ENCODE measurements around the gene ZNF573. TPM values are rescaled to one million over a fixed set of nuclear protein-coding genes. Genes with fewer than 3 reads are reported as not detected.

Gene ZNF573
- total RNA-seq, 1 experiment from 2014 or later, result 12.4 TPM

DNA sequence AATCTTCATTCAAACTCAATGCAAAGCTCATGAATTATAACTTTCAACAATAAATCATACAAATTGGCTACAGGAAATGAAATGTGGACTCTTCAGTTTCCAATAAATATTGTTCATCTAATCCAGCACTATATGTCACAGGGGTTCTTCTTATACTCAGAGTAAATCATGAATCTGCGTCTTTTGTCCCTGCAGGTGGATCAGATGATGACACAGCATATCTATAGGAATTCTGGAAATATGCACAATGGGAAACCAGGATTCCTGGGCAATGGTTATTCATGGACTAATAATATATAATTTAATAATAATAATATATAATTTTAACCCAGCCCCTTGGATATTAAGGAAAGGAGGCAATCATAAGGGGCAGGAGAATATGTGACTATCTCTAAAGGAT lies 8.4 kb downstream of the ZNF573 start:
- TF ChIP-seq, protein P1, sequence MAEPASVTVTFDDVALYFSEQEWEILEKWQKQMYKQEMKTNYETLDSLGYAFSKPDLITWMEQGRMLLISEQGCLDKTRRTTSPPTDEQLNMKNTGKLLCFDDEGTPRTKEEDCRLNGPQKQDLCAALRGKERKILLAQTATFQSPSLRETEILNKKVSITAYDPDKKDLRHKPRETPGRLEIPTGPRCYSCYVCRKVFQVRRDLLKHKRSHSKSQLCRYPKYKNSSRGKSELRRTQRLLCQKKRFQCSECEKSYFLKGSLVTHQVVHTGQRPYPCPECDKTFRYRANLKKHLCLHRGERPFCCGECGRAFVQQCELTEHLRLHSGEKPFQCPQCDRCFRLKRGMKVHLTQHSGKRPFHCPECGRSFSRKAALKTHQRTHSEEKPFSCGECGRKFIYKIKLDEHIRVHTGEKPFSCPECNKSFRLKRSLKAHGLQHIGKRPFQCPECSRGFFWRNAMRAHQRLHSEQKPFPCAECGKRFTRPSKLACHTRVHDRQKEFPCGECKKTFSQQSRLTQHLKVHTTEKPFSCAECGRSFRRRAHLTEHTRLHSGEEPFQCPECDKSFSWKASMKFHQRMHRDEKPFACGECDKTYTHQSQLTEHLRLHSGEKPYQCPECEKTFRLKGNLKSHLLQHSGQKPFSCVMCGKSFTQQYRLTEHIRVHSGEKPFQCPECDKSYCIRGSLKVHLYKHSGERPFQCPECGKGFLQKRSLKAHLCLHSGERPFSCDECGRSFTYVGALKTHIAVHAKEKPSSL (CRISPR knock-in tag; conservative IDR thresholded peaks at IDR 0.05), result no peak
- no peak for TF ChIP-seq FOXK1 (CRISPR knock-in tag; IDR thresholded peaks at IDR 0.05)
- TF ChIP-seq, protein P2, sequence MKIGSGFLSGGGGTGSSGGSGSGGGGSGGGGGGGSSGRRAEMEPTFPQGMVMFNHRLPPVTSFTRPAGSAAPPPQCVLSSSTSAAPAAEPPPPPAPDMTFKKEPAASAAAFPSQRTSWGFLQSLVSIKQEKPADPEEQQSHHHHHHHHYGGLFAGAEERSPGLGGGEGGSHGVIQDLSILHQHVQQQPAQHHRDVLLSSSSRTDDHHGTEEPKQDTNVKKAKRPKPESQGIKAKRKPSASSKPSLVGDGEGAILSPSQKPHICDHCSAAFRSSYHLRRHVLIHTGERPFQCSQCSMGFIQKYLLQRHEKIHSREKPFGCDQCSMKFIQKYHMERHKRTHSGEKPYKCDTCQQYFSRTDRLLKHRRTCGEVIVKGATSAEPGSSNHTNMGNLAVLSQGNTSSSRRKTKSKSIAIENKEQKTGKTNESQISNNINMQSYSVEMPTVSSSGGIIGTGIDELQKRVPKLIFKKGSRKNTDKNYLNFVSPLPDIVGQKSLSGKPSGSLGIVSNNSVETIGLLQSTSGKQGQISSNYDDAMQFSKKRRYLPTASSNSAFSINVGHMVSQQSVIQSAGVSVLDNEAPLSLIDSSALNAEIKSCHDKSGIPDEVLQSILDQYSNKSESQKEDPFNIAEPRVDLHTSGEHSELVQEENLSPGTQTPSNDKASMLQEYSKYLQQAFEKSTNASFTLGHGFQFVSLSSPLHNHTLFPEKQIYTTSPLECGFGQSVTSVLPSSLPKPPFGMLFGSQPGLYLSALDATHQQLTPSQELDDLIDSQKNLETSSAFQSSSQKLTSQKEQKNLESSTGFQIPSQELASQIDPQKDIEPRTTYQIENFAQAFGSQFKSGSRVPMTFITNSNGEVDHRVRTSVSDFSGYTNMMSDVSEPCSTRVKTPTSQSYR (CRISPR knock-in tag; IDR thresholded peaks at IDR 0.05), result no peak
- TF ChIP-seq TP53 (CRISPR knock-in tag; IDR thresholded peaks at IDR 0.05), result no peak
- TF ChIP-seq, protein P3, sequence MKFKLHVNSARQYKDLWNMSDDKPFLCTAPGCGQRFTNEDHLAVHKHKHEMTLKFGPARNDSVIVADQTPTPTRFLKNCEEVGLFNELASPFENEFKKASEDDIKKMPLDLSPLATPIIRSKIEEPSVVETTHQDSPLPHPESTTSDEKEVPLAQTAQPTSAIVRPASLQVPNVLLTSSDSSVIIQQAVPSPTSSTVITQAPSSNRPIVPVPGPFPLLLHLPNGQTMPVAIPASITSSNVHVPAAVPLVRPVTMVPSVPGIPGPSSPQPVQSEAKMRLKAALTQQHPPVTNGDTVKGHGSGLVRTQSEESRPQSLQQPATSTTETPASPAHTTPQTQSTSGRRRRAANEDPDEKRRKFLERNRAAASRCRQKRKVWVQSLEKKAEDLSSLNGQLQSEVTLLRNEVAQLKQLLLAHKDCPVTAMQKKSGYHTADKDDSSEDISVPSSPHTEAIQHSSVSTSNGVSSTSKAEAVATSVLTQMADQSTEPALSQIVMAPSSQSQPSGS (CRISPR knock-in tag; IDR thresholded peaks at IDR 0.05; ENCODE audit: borderline replicate concordance, low read depth), result no peak
- no peak for TF ChIP-seq ZNF396 (CRISPR knock-in tag; IDR thresholded peaks at IDR 0.05; ENCODE audit: borderline replicate concordance)
- no peak for TF ChIP-seq ZNF138 (CRISPR knock-in tag; conservative IDR thresholded peaks at IDR 0.05)
- TF ChIP-seq, protein P4, sequence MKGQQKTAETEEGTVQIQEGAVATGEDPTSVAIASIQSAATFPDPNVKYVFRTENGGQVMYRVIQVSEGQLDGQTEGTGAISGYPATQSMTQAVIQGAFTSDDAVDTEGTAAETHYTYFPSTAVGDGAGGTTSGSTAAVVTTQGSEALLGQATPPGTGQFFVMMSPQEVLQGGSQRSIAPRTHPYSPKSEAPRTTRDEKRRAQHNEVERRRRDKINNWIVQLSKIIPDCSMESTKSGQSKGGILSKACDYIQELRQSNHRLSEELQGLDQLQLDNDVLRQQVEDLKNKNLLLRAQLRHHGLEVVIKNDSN (CRISPR knock-in tag; IDR thresholded peaks at IDR 0.05), result no peak
- TF ChIP-seq ATF1 (CRISPR knock-in tag; IDR thresholded peaks at IDR 0.05), result no peak
- TF ChIP-seq, protein P5, sequence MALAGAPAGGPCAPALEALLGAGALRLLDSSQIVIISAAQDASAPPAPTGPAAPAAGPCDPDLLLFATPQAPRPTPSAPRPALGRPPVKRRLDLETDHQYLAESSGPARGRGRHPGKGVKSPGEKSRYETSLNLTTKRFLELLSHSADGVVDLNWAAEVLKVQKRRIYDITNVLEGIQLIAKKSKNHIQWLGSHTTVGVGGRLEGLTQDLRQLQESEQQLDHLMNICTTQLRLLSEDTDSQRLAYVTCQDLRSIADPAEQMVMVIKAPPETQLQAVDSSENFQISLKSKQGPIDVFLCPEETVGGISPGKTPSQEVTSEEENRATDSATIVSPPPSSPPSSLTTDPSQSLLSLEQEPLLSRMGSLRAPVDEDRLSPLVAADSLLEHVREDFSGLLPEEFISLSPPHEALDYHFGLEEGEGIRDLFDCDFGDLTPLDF (CRISPR knock-in tag; IDR thresholded peaks at IDR 0.05), result no peak
- no peak for TF ChIP-seq RELA (CRISPR knock-in tag; IDR thresholded peaks at IDR 0.05; ENCODE audit: borderline replicate concordance)
- TF ChIP-seq ZNF416 (CRISPR knock-in tag; IDR thresholded peaks at IDR 0.05), result no peak
- no peak for TF ChIP-seq FOXP1 (CRISPR knock-in tag; IDR thresholded peaks at IDR 0.05; ENCODE audit: borderline replicate concordance)
- TF ChIP-seq MYBL2 (CRISPR knock-in tag; IDR thresholded peaks at IDR 0.05), result no peak
- TF ChIP-seq, protein P6, sequence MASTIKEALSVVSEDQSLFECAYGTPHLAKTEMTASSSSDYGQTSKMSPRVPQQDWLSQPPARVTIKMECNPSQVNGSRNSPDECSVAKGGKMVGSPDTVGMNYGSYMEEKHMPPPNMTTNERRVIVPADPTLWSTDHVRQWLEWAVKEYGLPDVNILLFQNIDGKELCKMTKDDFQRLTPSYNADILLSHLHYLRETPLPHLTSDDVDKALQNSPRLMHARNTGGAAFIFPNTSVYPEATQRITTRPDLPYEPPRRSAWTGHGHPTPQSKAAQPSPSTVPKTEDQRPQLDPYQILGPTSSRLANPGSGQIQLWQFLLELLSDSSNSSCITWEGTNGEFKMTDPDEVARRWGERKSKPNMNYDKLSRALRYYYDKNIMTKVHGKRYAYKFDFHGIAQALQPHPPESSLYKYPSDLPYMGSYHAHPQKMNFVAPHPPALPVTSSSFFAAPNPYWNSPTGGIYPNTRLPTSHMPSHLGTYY (CRISPR knock-in tag; IDR thresholded peaks at IDR 0.05), result no peak
- no peak for TF ChIP-seq JAZF1 (CRISPR knock-in tag; IDR thresholded peaks at IDR 0.05)
- TF ChIP-seq, protein P7, sequence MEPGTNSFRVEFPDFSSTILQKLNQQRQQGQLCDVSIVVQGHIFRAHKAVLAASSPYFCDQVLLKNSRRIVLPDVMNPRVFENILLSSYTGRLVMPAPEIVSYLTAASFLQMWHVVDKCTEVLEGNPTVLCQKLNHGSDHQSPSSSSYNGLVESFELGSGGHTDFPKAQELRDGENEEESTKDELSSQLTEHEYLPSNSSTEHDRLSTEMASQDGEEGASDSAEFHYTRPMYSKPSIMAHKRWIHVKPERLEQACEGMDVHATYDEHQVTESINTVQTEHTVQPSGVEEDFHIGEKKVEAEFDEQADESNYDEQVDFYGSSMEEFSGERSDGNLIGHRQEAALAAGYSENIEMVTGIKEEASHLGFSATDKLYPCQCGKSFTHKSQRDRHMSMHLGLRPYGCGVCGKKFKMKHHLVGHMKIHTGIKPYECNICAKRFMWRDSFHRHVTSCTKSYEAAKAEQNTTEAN (CRISPR knock-in tag; IDR thresholded peaks at IDR 0.05), result no peak
- TF ChIP-seq, protein P8, sequence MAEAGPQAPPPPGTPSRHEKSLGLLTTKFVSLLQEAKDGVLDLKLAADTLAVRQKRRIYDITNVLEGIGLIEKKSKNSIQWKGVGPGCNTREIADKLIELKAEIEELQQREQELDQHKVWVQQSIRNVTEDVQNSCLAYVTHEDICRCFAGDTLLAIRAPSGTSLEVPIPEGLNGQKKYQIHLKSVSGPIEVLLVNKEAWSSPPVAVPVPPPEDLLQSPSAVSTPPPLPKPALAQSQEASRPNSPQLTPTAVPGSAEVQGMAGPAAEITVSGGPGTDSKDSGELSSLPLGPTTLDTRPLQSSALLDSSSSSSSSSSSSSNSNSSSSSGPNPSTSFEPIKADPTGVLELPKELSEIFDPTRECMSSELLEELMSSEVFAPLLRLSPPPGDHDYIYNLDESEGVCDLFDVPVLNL (CRISPR knock-in tag; IDR thresholded peaks at IDR 0.05; ENCODE audit: borderline replicate concordance, low read depth), result no peak
- Mint-ChIP-seq H3K4me3 (no peak overlapping the region), H3K27ac (no peak overlapping the region), H3K9me3 (no peaks in the 10 kb centered on the region), H3K4me1 (no peaks in the 10 kb centered on the region), H3K27me3 (ENCODE audit: low read depth) (no peaks in the 10 kb centered on the region), H3K36me3 (peaks cover 24% of the 10 kb centered on the region)
- POLR2A ChIA-PET, result no interaction called here
- ATAC-seq (no peak), DNase-seq (ENCODE audit: low spot score) (no peak)
- CTCF ChIA-PET, result interaction anchor here (0.6 kb wide), 1 partner anchor 156 kb away, joined by 3 read pairs; no protein-coding TSS in a partner anchor

Measured in WTC11 (cell line).